GM23248 (cell line): ENCODE results near the gene TRAF5. TPM values are rescaled to one million over a fixed set of nuclear protein-coding genes. Genes with fewer than 3 reads are reported as not detected.

Experiments
- DNase-seq: peaks from one replicate; pipeline ENCODE4 v3.0.0-alpha.2; 2015
- H2AFZ ChIP-seq: fragments of 200-600 bp; sonication (generic); 2 replicates; pipeline ENCODE4 v1.6.1; 2016; ENCODE audit warnings: antibody characterized with exemption
- H3F3A ChIP-seq: fragments of 200-600 bp; sonication (generic); 2 replicates; pipeline ENCODE4 v1.6.1; 2016; ENCODE audit warnings: mild to moderate bottlenecking, antibody characterized with exemption, mixed run types; ENCODE audit not compliant: insufficient read depth
- H3K27ac ChIP-seq: fragments of 200-600 bp; sonication (generic); 2 replicates; pipeline ENCODE4 v1.5.1; 2016; ENCODE audit warnings: mild to moderate bottlenecking
- H3K27me3 ChIP-seq: fragments of 200-600 bp; sonication (generic); replicated peaks from 2 replicates; pipeline ENCODE4 v1.6.1; 2016; ENCODE audit warnings: mild to moderate bottlenecking; ENCODE audit not compliant: insufficient read depth
- H3K36me3 ChIP-seq: fragments of 200-600 bp; sonication (generic); 2 replicates; pipeline ENCODE4 v1.6.1; 2016; ENCODE audit warnings: low read depth, mild to moderate bottlenecking
- H3K4me1 ChIP-seq: fragments of 200-600 bp; sonication (generic); 2 replicates; pipeline ENCODE4 v1.6.1; 2016; ENCODE audit warnings: mild to moderate bottlenecking; ENCODE audit not compliant: insufficient read depth
- H3K4me2 ChIP-seq: fragments of 200-600 bp; sonication (generic); one replicate; pipeline ENCODE4 v1.6.1; 2016; ENCODE audit warnings: mild to moderate bottlenecking; ENCODE audit not compliant: unreplicated experiment
- H3K4me3 ChIP-seq: fragments of 200-600 bp; sonication (generic); 2 replicates; pipeline ENCODE4 v1.5.1; 2016; ENCODE audit warnings: mild to moderate bottlenecking
- H3K79me2 ChIP-seq: fragments of 200-600 bp; sonication (generic); 2 replicates; pipeline ENCODE4 v1.6.1; 2016; ENCODE audit warnings: mild to moderate bottlenecking; ENCODE audit not compliant: insufficient read depth
- H3K9ac ChIP-seq: fragments of 200-600 bp; sonication (generic); 2 replicates; pipeline ENCODE4 v1.6.1; 2016; ENCODE audit warnings: mild to moderate bottlenecking
- H3K9me2 ChIP-seq: fragments of 200-600 bp; sonication (generic); 2 replicates; pipeline ENCODE4 v1.6.1; 2016; ENCODE audit warnings: mixed run types, mild to moderate bottlenecking, moderate library complexity; ENCODE audit not compliant: insufficient read depth
- H3K9me3 ChIP-seq: fragments of 200-600 bp; sonication (generic); one replicate; pipeline ENCODE4 v1.6.1; 2017; ENCODE audit warnings: low read depth
- H4K20me1 ChIP-seq: fragments of 200-600 bp; sonication (generic); 2 replicates; pipeline ENCODE4 v1.6.0; 2016; ENCODE audit not compliant: insufficient read depth
- EZH2 ChIP-seq: fragments of 200-600 bp; sonication (generic); IDR thresholded peaks from 2 replicates; pipeline ENCODE4 v1.6.1; 2018; ENCODE audit warnings: antibody characterized with exemption, mild to moderate bottlenecking; ENCODE audit not compliant: insufficient read depth, poor library complexity, severe bottlenecking
- EZH2phosphoT487 ChIP-seq: fragments of 200-600 bp; sonication (generic); IDR thresholded peaks from 2 replicates; pipeline ENCODE4 v1.6.1; 2018; ENCODE audit warnings: antibody characterized with exemption, moderate library complexity, mild to moderate bottlenecking, low read depth; ENCODE audit not compliant: insufficient read depth
- WGBS, 2 experiments: methylation state at CpG; one replicate each; pipeline ENCODE4 v1.1.6; 2015 to 2017; ENCODE audit warnings: low lambda C conversion rate in 2 of 2, low coverage in 1 of 2; ENCODE audit errors: missing lambda C conversion rate in 2 of 2; 5-methylcytosine and 5-hydroxymethylcytosine counted together
- in situ Hi-C: fragments of 300-500 bp; cut with MboI; formaldehyde crosslinking; loops from 2 replicates; pipeline ENCODE4 v1.15.0; 2020
- polyA plus RNA-seq: library from polyadenylated mRNA; unstranded; fragments of >200 nt; fragmentation: Nextera tagmentation; extraction: Ambion mirVana; gene quantifications from 2 replicates; pipeline ENCODE4 v1.2.1, GENCODE V29; 2016
- total RNA-seq: library from RNA; depleted of rRNA; stranded (reverse); fragments of >200 nt; shearing (Covaris generic); gene quantifications from 2 replicates; pipeline ENCODE4 v1.2.3, GENCODE V29; 2014

TRAF5 gene
- total and polyA plus RNA-seq, 2 experiments from 2014 or later = 5.7 to 7.7 TPM

GRCh38 chr1:211332036-211332616, 5.5 kb downstream of the TRAF5 start:
- no peaks in the 10 kb centered on the region for H3K9me2 ChIP-seq
- DNase-seq = no peak
- no peaks in the 10 kb centered on the region for H4K20me1 ChIP-seq
- H3K27me3 ChIP-seq = no peaks in the 10 kb centered on the region
- no peak overlapping the region for H3K9ac ChIP-seq
- peaks cover 19% of the 10 kb centered on the region; the same call in 1 of the 2 replicates for H3K4me1 ChIP-seq
- H3F3A ChIP-seq = peaks cover 14% of the 10 kb centered on the region; the same call in 1 of the 2 replicates
- in situ Hi-C loops = no loop called here
- no peak overlapping the region for H3K27ac ChIP-seq
- no peaks in the 10 kb centered on the region for H3K9me3 ChIP-seq
- no peaks in the 10 kb centered on the region for H3K36me3 ChIP-seq
- H3K79me2 ChIP-seq = peaks cover 52% of the 10 kb centered on the region
- no peak overlapping the region for H3K4me3 ChIP-seq
- 95 to 96% methylated on average over 3 of the region's 3 CpGs for WGBS, 2 experiments
- TF ChIP-seq EZH2phosphoT487 = no peak
- no peak for TF ChIP-seq EZH2
- no peak overlapping the region for H3K4me2 ChIP-seq
- no peak overlapping the region for H2AFZ ChIP-seq

DNA sequence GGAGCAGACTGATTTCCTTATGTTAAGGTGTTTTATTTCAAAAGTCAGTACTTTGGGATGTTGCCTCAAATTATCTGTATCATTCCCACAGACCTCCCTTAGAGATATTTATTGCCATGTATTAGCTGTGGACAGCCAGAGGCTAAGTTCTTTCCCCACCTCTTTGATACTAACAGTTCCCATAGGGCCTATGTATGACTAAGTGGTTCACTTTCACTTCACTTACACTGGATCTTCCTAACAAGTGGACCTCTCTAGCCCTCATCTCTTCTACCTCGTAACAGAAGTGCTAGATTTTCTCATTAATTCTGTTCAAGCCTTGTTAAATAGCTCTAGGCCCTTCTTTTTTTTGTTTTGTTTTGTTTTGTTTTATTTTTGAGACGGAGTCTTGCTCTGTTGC, 6.2 kb downstream of the TRAF5 start:
- H3K27ac ChIP-seq = no peak overlapping the region
- no peak for TF ChIP-seq EZH2phosphoT487
- TF ChIP-seq EZH2 = no peak
- H3K27me3 ChIP-seq = no peaks in the 10 kb centered on the region
- H3K9me3 ChIP-seq = no peaks in the 10 kb centered on the region
- H3K9me2 ChIP-seq = no peaks in the 10 kb centered on the region
- in situ Hi-C loops = no loop called here
- peaks cover 14% of the 10 kb centered on the region; the same call in 1 of the 2 replicates for H3F3A ChIP-seq
- no peaks in the 10 kb centered on the region for H3K36me3 ChIP-seq
- H4K20me1 ChIP-seq = no peaks in the 10 kb centered on the region
- no peak overlapping the region for H2AFZ ChIP-seq
- no peak overlapping the region for H3K4me2 ChIP-seq
- peak; percentile 37 for DNase-seq
- H3K4me1 ChIP-seq = peaks cover 19% of the 10 kb centered on the region; the same call in 1 of the 2 replicates
- 97 to 100% methylated on average over 2 of the region's 2 CpGs for WGBS, 2 experiments
- H3K4me3 ChIP-seq = no peak overlapping the region
- H3K79me2 ChIP-seq = peaks cover 52% of the 10 kb centered on the region
- no peak overlapping the region for H3K9ac ChIP-seq

DNA sequence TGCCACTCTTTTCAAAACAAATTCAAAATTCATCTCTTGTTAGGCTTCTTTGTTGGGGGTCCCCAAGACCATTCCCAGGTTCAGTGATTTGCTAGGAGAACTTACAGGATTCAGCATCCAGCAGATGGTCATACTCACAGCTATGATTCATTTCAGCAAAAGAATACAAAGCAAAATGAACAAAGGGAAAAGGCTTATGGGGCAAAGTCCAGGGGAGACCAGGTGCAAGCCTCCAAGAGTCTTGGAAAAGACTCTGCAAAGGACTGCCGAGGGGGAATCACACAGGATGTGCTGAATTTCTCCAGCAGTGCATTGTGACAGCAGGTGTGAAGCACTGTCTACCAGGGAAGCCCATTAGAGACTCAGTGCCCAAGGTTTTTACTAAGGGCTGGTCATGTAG, 7.3 kb downstream of the TRAF5 start:
- Histone ChIP-seq H3K4me1 (peaks cover 19% of the 10 kb centered on the region; the same call in 1 of the 2 replicates), H3K9ac (no peak overlapping the region), H4K20me1 (no peaks in the 10 kb centered on the region), H3K4me2 (no peak overlapping the region), H2AFZ (no peak overlapping the region), H3K4me3 (no peak overlapping the region), H3K9me2 (no peaks in the 10 kb centered on the region), H3K27ac (no peak overlapping the region), H3K27me3 (no peaks in the 10 kb centered on the region), H3K36me3 (no peaks in the 10 kb centered on the region), H3F3A (peaks cover 14% of the 10 kb centered on the region; the same call in 1 of the 2 replicates), H3K9me3 (no peaks in the 10 kb centered on the region), H3K79me2 (peaks cover 49% of the 10 kb centered on the region)
- no peak for DNase-seq
- TF ChIP-seq EZH2phosphoT487 (no peak), EZH2 (no peak)
- in situ Hi-C loops = no loop called here
- 67 to 79% methylated on average over 1 of the region's 1 CpG for WGBS, 2 experiments

- WGBS, 2 experiments = 61 to 64% methylated on average over 4 of the region's 4 CpGs
- Histone ChIP-seq H3K9ac (no peak overlapping the region), H3K36me3 (no peaks in the 10 kb centered on the region), H4K20me1 (no peaks in the 10 kb centered on the region), H3K4me3 (no peak overlapping the region), H3K9me2 (no peaks in the 10 kb centered on the region), H3K79me2 (peaks cover 41% of the 10 kb centered on the region), H2AFZ (no peak overlapping the region), H3K27ac (no peak overlapping the region), H3K4me1 (peaks cover 19% of the 10 kb centered on the region; the same call in 1 of the 2 replicates), H3K9me3 (no peaks in the 10 kb centered on the region), H3F3A (peaks cover 14% of the 10 kb centered on the region; the same call in 1 of the 2 replicates), H3K4me2 (no peak overlapping the region), H3K27me3 (no peaks in the 10 kb centered on the region)
- no peak for TF ChIP-seq EZH2phosphoT487
- no peak for TF ChIP-seq EZH2
- DNase-seq = peak; percentile 20
- in situ Hi-C loops = no loop called here
Observed at GRCh38 chr1:211334986-211335385, 8.4 kb downstream of the TRAF5 start.
